Coronary artery (tissue), 2 donors: ENCODE data around the gene HIVEP1.

Source experiments
- DNase-seq: peaks from one replicate; pipeline ENCODE4 v3.0.0-alpha.2; 2017; ENCODE audit warnings: low spot score
- H3K27ac ChIP-seq, 2 donors: fragments of 200-600 bp; sonication (generic); one replicate each; pipeline ENCODE4 v1.5.1; 2016 to 2019
- H3K4me3 ChIP-seq: fragments of 200-600 bp; sonication (generic); 2 replicates; pipeline ENCODE4 v1.5.1; 2016; ENCODE audit warnings: mild to moderate bottlenecking, moderate library complexity
- CTCF ChIP-seq: fragments of 200-600 bp; sonication (generic); IDR thresholded peaks from one replicate; pipeline ENCODE4 v1.5.1; 2019; ENCODE audit warnings: antibody characterized with exemption

Gene HIVEP1

GRCh38 chr6:12189150-12189549, 177.0 kb downstream of the HIVEP1 start:
- TF ChIP-seq CTCF, result no peak

GRCh38 chr6:12189661-12190060, 177.5 kb downstream of the HIVEP1 start:
- no peak for DNase-seq
- no peak for TF ChIP-seq CTCF
- no peak overlapping the region for H3K4me3 ChIP-seq
- no peak overlapping the region for H3K27ac ChIP-seq

More at GRCh38 chr6:12189150-12189549, 177.0 kb downstream of the HIVEP1 start:
- no peak overlapping the region for H3K27ac ChIP-seq
- no peak for DNase-seq
- no peak overlapping the region for H3K4me3 ChIP-seq

- no peak for TF ChIP-seq CTCF
- DNase-seq, result no peak
- H3K27ac ChIP-seq, result no peak overlapping the region
Measured at GRCh38 chr6:12190252-12190651, 178.1 kb downstream of the HIVEP1 start.

GRCh38 chr6:12196326-12196936, 184.3 kb downstream of the HIVEP1 start:
- no peak overlapping the region for H3K4me3 ChIP-seq
- H3K27ac ChIP-seq, result no peak overlapping the region
- DNase-seq, result no peak
- no peak for TF ChIP-seq CTCF

More at GRCh38 chr6:12190252-12190651, 178.1 kb downstream of the HIVEP1 start:
- H3K4me3 ChIP-seq, result no peak overlapping the region

- H3K4me3 ChIP-seq, result no peak overlapping the region
- DNase-seq, result no peak
- no peak for TF ChIP-seq CTCF
Measured at GRCh38 chr6:12198851-12199250, 186.7 kb downstream of the HIVEP1 start.

GRCh38 chr6:12200015-12200564, 188.0 kb downstream of the HIVEP1 start:
- no peak for TF ChIP-seq CTCF

More at GRCh38 chr6:12198851-12199250, 186.7 kb downstream of the HIVEP1 start:
- H3K27ac ChIP-seq, result no peak overlapping the region

GRCh38 chr6:12200761-12201160, 188.6 kb downstream of the HIVEP1 start:
- TF ChIP-seq CTCF, result no peak
- DNase-seq, result no peak

More at GRCh38 chr6:12200015-12200564, 188.0 kb downstream of the HIVEP1 start:
- no peak overlapping the region for H3K27ac ChIP-seq
- no peak for DNase-seq
- H3K4me3 ChIP-seq, result no peak overlapping the region

More at GRCh38 chr6:12200761-12201160, 188.6 kb downstream of the HIVEP1 start:
- Histone ChIP-seq H3K4me3 (no peak overlapping the region), H3K27ac (no peak overlapping the region)
